Endodermal cell (in vitro differentiated cells): ENCODE results near the gene CDPF1. TPM values are rescaled to one million over a fixed set of nuclear protein-coding genes. Genes with fewer than 3 reads are reported as not detected.

ENCODE experiments used
- DNase-seq: peaks from one replicate; pipeline ENCODE4 v3.0.0-alpha.2; 2017
- H3K27ac ChIP-seq: 2 replicates; pipeline ENCODE4 v1.5.1; 2013; ENCODE audit warnings: mild to moderate bottlenecking, low read depth, low read length, moderate library complexity
- H3K27me3 ChIP-seq: 2 replicates; pipeline ENCODE4 v1.6.1; 2013; ENCODE audit warnings: mild to moderate bottlenecking, low read length, moderate library complexity; ENCODE audit not compliant: insufficient read depth, control insufficient read depth, poor library complexity, severe bottlenecking
- H3K36me3 ChIP-seq: 2 replicates; pipeline ENCODE4 v1.7.0; 2013; ENCODE audit warnings: mild to moderate bottlenecking, low read length, moderate library complexity; ENCODE audit not compliant: control insufficient read depth, insufficient read depth
- H3K4me1 ChIP-seq: one replicate; pipeline ENCODE4 v1.7.0; 2013; ENCODE audit warnings: low read length; ENCODE audit not compliant: control insufficient read depth, insufficient read depth
- H3K4me3 ChIP-seq: 2 replicates; pipeline ENCODE4 v1.5.1; 2013; ENCODE audit warnings: mild to moderate bottlenecking, low read length, moderate library complexity
- H3K9ac ChIP-seq: 2 replicates; pipeline ENCODE4 v1.6.1; 2013; ENCODE audit warnings: mild to moderate bottlenecking, low read length, moderate library complexity; ENCODE audit not compliant: poor library complexity, severe bottlenecking; ENCODE audit errors: extremely low read depth
- H3K9me3 ChIP-seq: 2 replicates; pipeline ENCODE4 v1.6.1; 2013; ENCODE audit warnings: mild to moderate bottlenecking, low read length, moderate library complexity; ENCODE audit not compliant: control insufficient read depth
- H3K27ac Mint-ChIP-seq: 2 replicates; pipeline ENCODE4 v1.8.0; 2020; ENCODE audit warnings: mixed read lengths
- H3K27me3 Mint-ChIP-seq: 2 replicates; pipeline ENCODE4 v1.8.0; 2021; ENCODE audit warnings: mild to moderate bottlenecking, mixed read lengths; ENCODE audit not compliant: insufficient read depth
- H3K36me3 Mint-ChIP-seq: 2 replicates; pipeline ENCODE4 v1.8.0; 2020; ENCODE audit warnings: low read depth, mixed read lengths
- H3K4me1 Mint-ChIP-seq: 2 replicates; pipeline ENCODE4 v1.8.0; 2020; ENCODE audit warnings: mixed read lengths
- H3K4me3 Mint-ChIP-seq: 2 replicates; pipeline ENCODE4 v1.8.0; 2020; ENCODE audit warnings: mild to moderate bottlenecking, moderate library complexity, mixed read lengths
- H3K9me3 Mint-ChIP-seq: 2 replicates; pipeline ENCODE4 v1.8.0; 2020; ENCODE audit warnings: mild to moderate bottlenecking, mixed read lengths
- CTCF ChIP-seq: fragments of 200-600 bp; sonication (generic); conservative IDR thresholded peaks from 2 replicates; pipeline ENCODE4 v1.5.0; 2021; ENCODE audit warnings: antibody characterized with exemption, mild to moderate bottlenecking
- WGBS, 2 experiments: methylation state at CpG; one replicate each; pipeline versions ENCODE4 v1.1.5 to v1.1.7; 2013; ENCODE audit warnings: missing lambda C conversion rate in 2 of 2, mixed read lengths in 1 of 2; ENCODE audit not compliant: insufficient coverage in 1 of 2, insufficient read length in 1 of 2; 5-methylcytosine and 5-hydroxymethylcytosine counted together
- total RNA-seq, 2 donors: library from RNA; stranded (reverse); fragmentation: NEBNext Ultra II Directional in 1 of 2; extraction: Animal tissue kit (Norgen Biotek cat#: 25700) in 1 of 2; gene quantifications; 2 replicates in 1 of 2; 3 replicates in 1 of 2; pipeline ENCODE4 v1.2.1, GENCODE V29; 2021

CDPF1 gene
- total RNA-seq, 2 donors from 2014 or later = 11.3 to 15.1 TPM

GRCh38 chr22:46214149-46214548 is 35.9 kb downstream of the CDPF1 start:
- no peak for TF ChIP-seq CTCF
- Histone ChIP-seq H3K4me3 (no peak overlapping the region), H3K27me3 (no peaks in the 10 kb centered on the region), H3K4me1 (no peaks in the 10 kb centered on the region), H3K9ac (no peak overlapping the region), H3K9me3 (peaks cover 9% of the 10 kb centered on the region), H3K36me3 (no peaks in the 10 kb centered on the region), H3K27ac (no peak overlapping the region)
- 94 to 95% methylated on average over 18 to 29 of the region's 29 CpGs for WGBS, 2 experiments
- H3K9me3 Mint-ChIP-seq = peaks cover 48% of the 10 kb centered on the region
- no peak for DNase-seq
- no peak overlapping the region for H3K4me3 Mint-ChIP-seq
- H3K36me3 Mint-ChIP-seq = peaks cover 69% of the 10 kb centered on the region
- H3K4me1 Mint-ChIP-seq = no peaks in the 10 kb centered on the region
- H3K27me3 Mint-ChIP-seq = no peaks in the 10 kb centered on the region
- no peak overlapping the region for H3K27ac Mint-ChIP-seq

GRCh38 chr22:46213052-46213451 is 37.0 kb downstream of the CDPF1 start:
- H3K4me3 ChIP-seq = no peak overlapping the region
- H3K9me3 ChIP-seq = peaks cover 19% of the 10 kb centered on the region
- H3K27ac ChIP-seq = no peak overlapping the region
- Mint-ChIP-seq H3K9me3 (peaks cover 59% of the 10 kb centered on the region), H3K4me3 (no peak overlapping the region), H3K27me3 (no peaks in the 10 kb centered on the region), H3K4me1 (no peaks in the 10 kb centered on the region), H3K36me3 (peaks cover 74% of the 10 kb centered on the region), H3K27ac (no peak overlapping the region)
- H3K4me1 ChIP-seq = no peaks in the 10 kb centered on the region
- no peak overlapping the region for H3K9ac ChIP-seq
- WGBS, 2 experiments = 83 to 96% methylated on average over 4 of the region's 4 CpGs
- no peaks in the 10 kb centered on the region for H3K27me3 ChIP-seq
- no peak for DNase-seq
- H3K36me3 ChIP-seq = no peaks in the 10 kb centered on the region
- TF ChIP-seq CTCF = no peak

GRCh38 chr22:46212195-46212594 is 37.9 kb downstream of the CDPF1 start:
- Mint-ChIP-seq H3K27me3 (no peaks in the 10 kb centered on the region), H3K9me3 (peaks cover 60% of the 10 kb centered on the region), H3K4me1 (no peaks in the 10 kb centered on the region), H3K27ac (no peak overlapping the region), H3K4me3 (no peak overlapping the region), H3K36me3 (peaks cover 73% of the 10 kb centered on the region)
- Histone ChIP-seq H3K27me3 (no peaks in the 10 kb centered on the region), H3K36me3 (no peaks in the 10 kb centered on the region), H3K9ac (no peak overlapping the region), H3K27ac (no peak overlapping the region), H3K4me3 (no peak overlapping the region), H3K4me1 (no peaks in the 10 kb centered on the region), H3K9me3 (peaks cover 23% of the 10 kb centered on the region)
- no peak for DNase-seq
- no peak for TF ChIP-seq CTCF
- WGBS, 2 experiments = 88 to 89% methylated on average over 3 to 4 of the region's 4 CpGs
